ENCODE measurements around the gene ADAMTS9. TPM values are rescaled to one million over a fixed set of nuclear protein-coding genes. Genes with fewer than 3 reads are reported as not detected.

The ADAMTS9 gene
- total and polyA plus RNA-seq, 10 of the 15 experiments (the other 5 are each of a cell fraction or from before 2014, with no cell fraction given), result 0.08 TPM; not detected in 9

GRCh38 chr3:64484289-64484992 is 203.4 kb downstream of the ADAMTS9 start (continued):
- TF ChIP-seq, protein P1, sequence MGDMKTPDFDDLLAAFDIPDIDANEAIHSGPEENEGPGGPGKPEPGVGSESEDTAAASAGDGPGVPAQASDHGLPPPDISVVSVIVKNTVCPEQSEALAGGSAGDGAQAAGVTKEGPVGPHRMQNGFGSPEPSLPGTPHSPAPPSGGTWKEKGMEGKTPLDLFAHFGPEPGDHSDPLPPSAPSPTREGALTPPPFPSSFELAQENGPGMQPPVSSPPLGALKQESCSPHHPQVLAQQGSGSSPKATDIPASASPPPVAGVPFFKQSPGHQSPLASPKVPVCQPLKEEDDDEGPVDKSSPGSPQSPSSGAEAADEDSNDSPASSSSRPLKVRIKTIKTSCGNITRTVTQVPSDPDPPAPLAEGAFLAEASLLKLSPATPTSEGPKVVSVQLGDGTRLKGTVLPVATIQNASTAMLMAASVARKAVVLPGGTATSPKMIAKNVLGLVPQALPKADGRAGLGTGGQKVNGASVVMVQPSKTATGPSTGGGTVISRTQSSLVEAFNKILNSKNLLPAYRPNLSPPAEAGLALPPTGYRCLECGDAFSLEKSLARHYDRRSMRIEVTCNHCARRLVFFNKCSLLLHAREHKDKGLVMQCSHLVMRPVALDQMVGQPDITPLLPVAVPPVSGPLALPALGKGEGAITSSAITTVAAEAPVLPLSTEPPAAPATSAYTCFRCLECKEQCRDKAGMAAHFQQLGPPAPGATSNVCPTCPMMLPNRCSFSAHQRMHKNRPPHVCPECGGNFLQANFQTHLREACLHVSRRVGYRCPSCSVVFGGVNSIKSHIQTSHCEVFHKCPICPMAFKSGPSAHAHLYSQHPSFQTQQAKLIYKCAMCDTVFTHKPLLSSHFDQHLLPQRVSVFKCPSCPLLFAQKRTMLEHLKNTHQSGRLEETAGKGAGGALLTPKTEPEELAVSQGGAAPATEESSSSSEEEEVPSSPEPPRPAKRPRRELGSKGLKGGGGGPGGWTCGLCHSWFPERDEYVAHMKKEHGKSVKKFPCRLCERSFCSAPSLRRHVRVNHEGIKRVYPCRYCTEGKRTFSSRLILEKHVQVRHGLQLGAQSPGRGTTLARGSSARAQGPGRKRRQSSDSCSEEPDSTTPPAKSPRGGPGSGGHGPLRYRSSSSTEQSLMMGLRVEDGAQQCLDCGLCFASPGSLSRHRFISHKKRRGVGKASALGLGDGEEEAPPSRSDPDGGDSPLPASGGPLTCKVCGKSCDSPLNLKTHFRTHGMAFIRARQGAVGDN (IDR thresholded peaks at IDR 0.05), result peak; percentile 59
- no peak for TF ChIP-seq ZNF274 (IDR thresholded peaks at IDR 0.05; ENCODE audit: insufficient read depth, insufficient read length)
- TF ChIP-seq BMI1 (IDR thresholded peaks at IDR 0.05; ENCODE audit: borderline replicate concordance), result no peak
- TF ChIP-seq CHD4 (IDR thresholded peaks at IDR 0.05), result no peak
- no peak for TF ChIP-seq ZNF207 (IDR thresholded peaks at IDR 0.05; ENCODE audit: borderline replicate concordance)
- no peak for TF ChIP-seq SRF (IDR thresholded peaks at IDR 0.05; ENCODE audit: low read depth in 2 of 2, low read length in 2 of 2)
- TF ChIP-seq NBN (IDR thresholded peaks at IDR 0.05), result no peak
- peak; percentile 74 for TF ChIP-seq NR2C1 (IDR thresholded peaks at IDR 0.05)
- no peak for TF ChIP-seq MLLT1 (IDR thresholded peaks at IDR 0.05)
- peak in 1 of 2 experiments; percentile 96; a peak in 2 of 4 replicates for TF ChIP-seq ETV6 (conservative IDR thresholded peaks at IDR 0.05 in 1 of 2, IDR thresholded peaks at IDR 0.05 in 1 of 2; ENCODE audit: borderline replicate concordance in 1 of 2, low read depth in 1 of 2)
- no peak for TF ChIP-seq NFYB (IDR thresholded peaks at IDR 0.05; ENCODE audit: insufficient read depth, low read depth, low read length)
- TF ChIP-seq MTA3 (IDR thresholded peaks at IDR 0.05; ENCODE audit: borderline replicate concordance, low read length), result no peak
- TF ChIP-seq KAT2A (conservative IDR thresholded peaks at IDR 0.05; ENCODE audit: control insufficient read depth, low read depth, low read length), result no peak
- TF ChIP-seq HCFC1 (IDR thresholded peaks at IDR 0.05; ENCODE audit: low read length), result no peak
- TF ChIP-seq EZH2 (IDR thresholded peaks at IDR 0.05; ENCODE audit: borderline replicate concordance, control insufficient read depth, low read depth, low read length), result no peak
- peak; percentile 44; the same call in 1 of the 2 replicates for TF ChIP-seq SMARCA5 (IDR thresholded peaks at IDR 0.05)
- no peak for TF ChIP-seq POLR2A (IDR thresholded peaks at IDR 0.05; ENCODE audit: low read depth, low read length)
- TF ChIP-seq SP1 (IDR thresholded peaks at IDR 0.05; ENCODE audit: low read depth, low read length), result no peak
- TF ChIP-seq, protein P2, sequence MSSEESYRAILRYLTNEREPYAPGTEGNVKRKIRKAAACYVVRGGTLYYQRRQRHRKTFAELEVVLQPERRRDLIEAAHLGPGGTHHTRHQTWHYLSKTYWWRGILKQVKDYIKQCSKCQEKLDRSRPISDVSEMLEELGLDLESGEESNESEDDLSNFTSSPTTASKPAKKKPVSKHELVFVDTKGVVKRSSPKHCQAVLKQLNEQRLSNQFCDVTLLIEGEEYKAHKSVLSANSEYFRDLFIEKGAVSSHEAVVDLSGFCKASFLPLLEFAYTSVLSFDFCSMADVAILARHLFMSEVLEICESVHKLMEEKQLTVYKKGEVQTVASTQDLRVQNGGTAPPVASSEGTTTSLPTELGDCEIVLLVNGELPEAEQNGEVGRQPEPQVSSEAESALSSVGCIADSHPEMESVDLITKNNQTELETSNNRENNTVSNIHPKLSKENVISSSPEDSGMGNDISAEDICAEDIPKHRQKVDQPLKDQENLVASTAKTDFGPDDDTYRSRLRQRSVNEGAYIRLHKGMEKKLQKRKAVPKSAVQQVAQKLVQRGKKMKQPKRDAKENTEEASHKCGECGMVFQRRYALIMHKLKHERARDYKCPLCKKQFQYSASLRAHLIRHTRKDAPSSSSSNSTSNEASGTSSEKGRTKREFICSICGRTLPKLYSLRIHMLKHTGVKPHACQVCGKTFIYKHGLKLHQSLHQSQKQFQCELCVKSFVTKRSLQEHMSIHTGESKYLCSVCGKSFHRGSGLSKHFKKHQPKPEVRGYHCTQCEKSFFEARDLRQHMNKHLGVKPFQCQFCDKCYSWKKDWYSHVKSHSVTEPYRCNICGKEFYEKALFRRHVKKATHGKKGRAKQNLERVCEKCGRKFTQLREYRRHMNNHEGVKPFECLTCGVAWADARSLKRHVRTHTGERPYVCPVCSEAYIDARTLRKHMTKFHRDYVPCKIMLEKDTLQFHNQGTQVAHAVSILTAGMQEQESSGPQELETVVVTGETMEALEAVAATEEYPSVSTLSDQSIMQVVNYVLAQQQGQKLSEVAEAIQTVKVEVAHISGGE (CRISPR knock-in tag; IDR thresholded peaks at IDR 0.05), result no peak
- TF ChIP-seq YY1 (IDR thresholded peaks at IDR 0.05; ENCODE audit: low read depth, low read length), result peak; percentile 60; the same call in 1 of the 2 replicates
- peak; percentile 34; the same call in 1 of the 2 replicates for TF ChIP-seq ELK1 (IDR thresholded peaks at IDR 0.05; ENCODE audit: low read depth, low read length)
